GM12892 (cell line): ENCODE results near the gene KAZN.

Experiments
- POLR2A ChIP-seq: IDR thresholded peaks from 2 replicates; pipeline ENCODE4 v1.6.1; 2011; ENCODE audit warnings: low read depth, low read length, control low read depth
- POLR2AphosphoS5 ChIP-seq: IDR thresholded peaks from 2 replicates; pipeline ENCODE4 v1.6.1; 2011; ENCODE audit warnings: low read depth, low read length, control low read depth
- TAF1 ChIP-seq: IDR thresholded peaks from 2 replicates; pipeline ENCODE4 v1.6.1; 2011; ENCODE audit warnings: low read depth, mild to moderate bottlenecking, control low read depth, low read length, borderline replicate concordance

GRCh38 chr1:14655385-14655784 is 56.9 kb downstream of the KAZN start:
- TF ChIP-seq POLR2AphosphoS5 (no peak), POLR2A (no peak), TAF1 (no peak)
